SJCRH30 (cell line): ENCODE measurements around the gene TRABD. TPM values are rescaled to one million over a fixed set of nuclear protein-coding genes. Genes with fewer than 3 reads are reported as not detected.

Source experiments
- DNase-seq, 2 experiments: peaks; one replicate each; pipeline ENCODE4 v3.0.0-alpha.2; 2015 to 2020
- H3K27ac ChIP-seq: fragments of 250-450 bp; sonication (Bioruptor Pico); 2 replicates; pipeline ENCODE4 v1.5.1; 2020; ENCODE audit warnings: mild to moderate bottlenecking, moderate library complexity
- H3K27me3 ChIP-seq: fragments of 250-450 bp; sonication (Bioruptor Pico); 2 replicates; pipeline ENCODE4 v1.5.1; 2020; ENCODE audit warnings: mild to moderate bottlenecking, moderate library complexity
- H3K36me3 ChIP-seq: fragments of 250-450 bp; sonication (Bioruptor Pico); 2 replicates; pipeline ENCODE4 v1.5.1; 2020; ENCODE audit warnings: mild to moderate bottlenecking, moderate library complexity
- H3K4me1 ChIP-seq: fragments of 250-450 bp; sonication (Bioruptor Pico); 2 replicates; pipeline ENCODE4 v1.5.1; 2020; ENCODE audit warnings: mild to moderate bottlenecking, moderate library complexity
- H3K4me3 ChIP-seq: fragments of 250-450 bp; sonication (Bioruptor Pico); 2 replicates; pipeline ENCODE4 v1.5.1; 2020; ENCODE audit warnings: mild to moderate bottlenecking, moderate library complexity
- H3K9me3 ChIP-seq: fragments of 250-450 bp; sonication (Bioruptor Pico); replicated peaks from 2 replicates; pipeline ENCODE4 v1.5.1; 2020; ENCODE audit warnings: mild to moderate bottlenecking, moderate library complexity
- total RNA-seq: library from RNA; depleted of rRNA; stranded (reverse); fragments of >200 nt; shearing (Covaris generic); gene quantifications from 2 replicates; pipeline ENCODE4 v1.2.3, GENCODE V29; 2014

The TRABD gene
- total RNA-seq, 1 experiment from 2014 or later = 39.1 TPM

GRCh38 chr22:50206599-50206998 is 20.9 kb downstream of the TRABD start:
- peak; percentile 60 to 67 for DNase-seq
- Histone ChIP-seq H3K9me3 (no peaks in the 10 kb centered on the region), H3K27ac (no peak overlapping the region), H3K4me3 (no peak overlapping the region), H3K27me3 (no peaks in the 10 kb centered on the region), H3K4me1 (no peaks in the 10 kb centered on the region), H3K36me3 (peaks cover 27% of the 10 kb centered on the region)

- no peak overlapping the region for H3K27ac ChIP-seq
- H3K36me3 ChIP-seq = peaks cover 35% of the 10 kb centered on the region
- DNase-seq = no peak
- H3K4me1 ChIP-seq = no peaks in the 10 kb centered on the region
- H3K9me3 ChIP-seq = no peaks in the 10 kb centered on the region
- H3K27me3 ChIP-seq = no peaks in the 10 kb centered on the region
- H3K4me3 ChIP-seq = no peak overlapping the region
These were observed 21.8 kb downstream of the TRABD start for GRCh38 chr22:50207383-50208140.

- H3K36me3 ChIP-seq = peaks cover 35% of the 10 kb centered on the region
- H3K9me3 ChIP-seq = no peaks in the 10 kb centered on the region
- peak in 1 of 2 experiments; percentile 65 for DNase-seq
- no peaks in the 10 kb centered on the region for H3K4me1 ChIP-seq
- no peak overlapping the region for H3K27ac ChIP-seq
- no peaks in the 10 kb centered on the region for H3K27me3 ChIP-seq
- no peak overlapping the region for H3K4me3 ChIP-seq
These were observed 22.8 kb downstream of the TRABD start for GRCh38 chr22:50208430-50208938.

- H3K36me3 ChIP-seq = peaks cover 36% of the 10 kb centered on the region
- no peaks in the 10 kb centered on the region for H3K4me1 ChIP-seq
- no peak for DNase-seq
- H3K9me3 ChIP-seq = no peaks in the 10 kb centered on the region
- no peak overlapping the region for H3K4me3 ChIP-seq
- H3K27me3 ChIP-seq = no peaks in the 10 kb centered on the region
- H3K27ac ChIP-seq = no peak overlapping the region
These were observed 23.5 kb downstream of the TRABD start for GRCh38 chr22:50208939-50209892.

- no peaks in the 10 kb centered on the region for H3K4me1 ChIP-seq
- H3K36me3 ChIP-seq = peaks cover 43% of the 10 kb centered on the region
- peak; percentile 73 to 87 for DNase-seq
- H3K27ac ChIP-seq = no peak overlapping the region
- H3K4me3 ChIP-seq = no peak overlapping the region
- H3K27me3 ChIP-seq = no peaks in the 10 kb centered on the region
- H3K9me3 ChIP-seq = no peaks in the 10 kb centered on the region
These were observed 24.2 kb downstream of the TRABD start for GRCh38 chr22:50209893-50210292.

GRCh38 chr22:50210378-50211139 is 24.8 kb downstream of the TRABD start:
- Histone ChIP-seq H3K27ac (no peak overlapping the region), H3K9me3 (no peaks in the 10 kb centered on the region), H3K36me3 (peaks cover 47% of the 10 kb centered on the region), H3K4me1 (no peaks in the 10 kb centered on the region), H3K4me3 (no peak overlapping the region), H3K27me3 (no peaks in the 10 kb centered on the region)
- no peak for DNase-seq

- H3K9me3 ChIP-seq = no peaks in the 10 kb centered on the region
- DNase-seq = no peak
- H3K36me3 ChIP-seq = peaks cover 52% of the 10 kb centered on the region
These were observed 25.4 kb downstream of the TRABD start for GRCh38 chr22:50211147-50211546.

GRCh38 chr22:50213263-50213662 is 27.6 kb downstream of the TRABD start:
- H3K4me1 ChIP-seq = no peaks in the 10 kb centered on the region
- H3K4me3 ChIP-seq = no peak overlapping the region
- no peak for DNase-seq
- H3K9me3 ChIP-seq = no peaks in the 10 kb centered on the region
- peaks cover 67% of the 10 kb centered on the region for H3K36me3 ChIP-seq
- H3K27me3 ChIP-seq = no peaks in the 10 kb centered on the region
- no peak overlapping the region for H3K27ac ChIP-seq

More at GRCh38 chr22:50211147-50211546, 25.4 kb downstream of the TRABD start:
- Histone ChIP-seq H3K27me3 (no peaks in the 10 kb centered on the region), H3K27ac (no peak overlapping the region), H3K4me1 (no peaks in the 10 kb centered on the region), H3K4me3 (no peak overlapping the region)

GRCh38 chr22:50215297-50216054 is 29.8 kb downstream of the TRABD start:
- H3K4me3 ChIP-seq = no peak overlapping the region
- peaks cover 89% of the 10 kb centered on the region for H3K36me3 ChIP-seq
- no peak for DNase-seq

GRCh38 chr22:50216055-50216683 is 30.5 kb downstream of the TRABD start:
- Histone ChIP-seq H3K27me3 (no peaks in the 10 kb centered on the region), H3K36me3 (peaks cover 90% of the 10 kb centered on the region), H3K9me3 (no peaks in the 10 kb centered on the region), H3K4me3 (no peak overlapping the region), H3K4me1 (no peaks in the 10 kb centered on the region), H3K27ac (no peak overlapping the region)
- no peak for DNase-seq

More at GRCh38 chr22:50215297-50216054, 29.8 kb downstream of the TRABD start:
- Histone ChIP-seq H3K27me3 (no peaks in the 10 kb centered on the region), H3K4me1 (no peaks in the 10 kb centered on the region), H3K27ac (no peak overlapping the region), H3K9me3 (no peaks in the 10 kb centered on the region)

GRCh38 chr22:50216684-50217520 is 31.2 kb downstream of the TRABD start:
- H3K36me3 ChIP-seq = peaks cover 90% of the 10 kb centered on the region
- DNase-seq = no peak
- no peak overlapping the region for H3K4me3 ChIP-seq
- no peaks in the 10 kb centered on the region for H3K9me3 ChIP-seq
- no peaks in the 10 kb centered on the region for H3K4me1 ChIP-seq
- H3K27ac ChIP-seq = no peak overlapping the region
- H3K27me3 ChIP-seq = no peaks in the 10 kb centered on the region

GRCh38 chr22:50217543-50218152 is 31.9 kb downstream of the TRABD start:
- peaks cover 90% of the 10 kb centered on the region for H3K36me3 ChIP-seq
- no peak for DNase-seq
- no peak overlapping the region for H3K4me3 ChIP-seq
- no peaks in the 10 kb centered on the region for H3K27me3 ChIP-seq
- H3K4me1 ChIP-seq = no peaks in the 10 kb centered on the region
- no peak overlapping the region for H3K27ac ChIP-seq
- H3K9me3 ChIP-seq = no peaks in the 10 kb centered on the region
